ENCODE measurements around the gene USP5.

- TF ChIP-seq EZH2 (IDR thresholded peaks at IDR 0.05; ENCODE audit: low read length) = no peak
- TF ChIP-seq CTCF (optimal IDR thresholded peaks at IDR 0.05 in 1 of 3, IDR thresholded peaks at IDR 0.05 in 1 of 3, conservative IDR thresholded peaks at IDR 0.05 in 1 of 3; ENCODE audit: extremely low read depth in 1 of 3, insufficient read depth in 2 of 3, low read length in 3 of 3) = peak in 2 of 3 experiments; percentile 24 to 31
These were observed 16.5 kb downstream of the USP5 start for GRCh38 chr12:6868211-6869048.
